GM21360 (cell line): ENCODE measurements around the gene LZTR1.

Source experiments
- ATAC-seq: cut with Tn5 transposase; IDR thresholded peaks from one replicate; pipeline ENCODE4 v1.9.1; 2021; ENCODE audit warnings: mild to moderate bottlenecking, moderate library complexity; ENCODE audit not compliant: unreplicated experiment

The LZTR1 gene

GRCh38 chr22:20949698-20950183 is 32.4 kb upstream of the LZTR1 start:
- no peak for ATAC-seq

DNA sequence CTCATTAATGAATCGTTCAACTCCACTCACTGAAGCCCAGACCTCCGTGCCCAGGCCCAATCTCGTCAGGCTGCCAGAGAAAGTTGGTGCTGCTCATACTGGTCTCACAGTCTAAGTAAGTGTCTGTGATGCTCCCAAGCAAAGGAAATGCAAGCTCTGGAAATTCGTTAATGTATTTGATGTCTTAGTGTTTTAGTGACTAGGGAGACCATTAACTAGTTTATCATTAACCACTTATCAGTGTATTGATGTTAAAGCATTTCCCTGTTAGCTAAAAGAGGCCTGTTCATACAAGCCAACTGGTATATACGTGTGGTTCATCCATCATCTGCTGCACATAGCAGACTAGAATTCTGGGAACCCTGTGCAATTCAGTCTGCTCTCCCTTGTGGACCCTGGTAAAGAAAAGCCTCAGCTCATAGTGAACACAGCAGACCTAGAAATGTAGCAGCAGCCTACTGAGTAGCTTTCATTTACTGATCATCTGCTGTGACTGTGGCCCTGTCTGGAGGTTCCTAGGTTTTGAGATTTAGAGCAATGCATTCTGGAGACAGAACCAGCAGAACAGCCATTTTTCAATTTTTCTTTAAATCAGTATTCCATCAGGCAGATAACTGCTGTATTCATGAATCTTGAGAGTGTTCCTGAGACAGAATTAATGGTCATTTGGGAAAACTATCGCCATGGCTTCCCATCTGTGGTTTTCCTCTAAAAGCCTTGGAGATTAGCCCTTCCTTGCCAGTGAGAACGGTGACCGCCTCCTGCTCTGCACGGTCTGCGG is 30.8 kb upstream of the LZTR1 start:
- no peak for ATAC-seq

DNA sequence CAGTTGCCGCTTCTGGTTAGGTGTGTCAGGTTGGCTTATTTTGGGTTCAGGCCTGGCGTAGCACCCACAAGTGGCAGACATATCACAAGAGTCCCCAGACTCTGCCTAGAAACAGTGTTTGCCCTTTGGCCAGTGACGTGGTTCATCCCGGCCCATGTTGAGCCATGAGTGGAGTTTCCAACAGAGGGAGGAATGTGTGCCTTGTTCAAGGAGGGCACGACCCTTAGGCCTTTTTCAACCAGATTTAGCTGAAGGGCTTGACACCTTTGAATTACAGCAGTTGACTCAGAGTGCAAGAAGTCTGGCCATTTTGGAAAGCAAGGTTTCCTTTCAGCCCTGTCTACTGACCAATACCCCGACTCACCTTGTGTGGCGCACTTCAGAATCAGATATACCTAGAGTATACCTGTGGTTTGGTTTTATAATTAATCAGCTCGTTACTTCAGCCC is 30.1 kb upstream of the LZTR1 start:
- no peak for ATAC-seq

DNA sequence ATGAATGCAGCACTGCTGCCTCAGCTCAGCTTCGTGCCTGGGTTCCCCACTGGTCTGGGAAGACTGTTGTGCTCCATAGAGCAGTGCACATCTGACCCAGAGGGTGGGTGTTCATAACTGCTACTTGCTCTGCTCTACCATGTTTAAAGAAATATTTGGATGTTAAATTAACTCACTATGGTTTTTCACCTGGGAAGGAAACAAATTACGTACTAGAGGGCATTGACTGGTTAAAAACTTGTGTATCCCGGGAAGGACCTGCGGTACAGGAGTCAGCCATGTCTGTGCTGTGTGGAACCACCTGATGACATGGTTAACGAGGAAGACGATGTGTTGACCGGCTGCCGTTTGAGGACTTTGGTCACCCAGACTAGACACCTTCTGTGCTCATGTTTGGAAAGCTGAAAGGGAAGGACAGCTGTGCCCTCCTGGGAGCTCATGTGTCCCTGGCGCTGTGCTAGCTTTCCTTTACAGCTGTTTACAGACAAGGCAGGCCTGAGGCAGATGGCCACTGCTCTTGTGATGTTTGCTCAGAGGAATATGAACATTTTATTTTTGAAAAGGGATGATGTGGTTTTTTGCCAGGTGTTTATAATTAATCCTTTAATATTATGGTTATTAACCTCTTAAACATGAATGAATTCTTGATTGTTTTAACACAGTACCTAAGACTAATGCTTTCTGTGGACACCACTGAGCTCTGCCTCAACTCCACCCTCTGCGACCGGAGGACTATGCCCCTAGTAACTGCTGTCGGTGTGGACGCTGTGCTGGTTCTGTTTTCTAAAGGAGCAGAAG is 29.4 kb upstream of the LZTR1 start:
- no peak for ATAC-seq

DNA sequence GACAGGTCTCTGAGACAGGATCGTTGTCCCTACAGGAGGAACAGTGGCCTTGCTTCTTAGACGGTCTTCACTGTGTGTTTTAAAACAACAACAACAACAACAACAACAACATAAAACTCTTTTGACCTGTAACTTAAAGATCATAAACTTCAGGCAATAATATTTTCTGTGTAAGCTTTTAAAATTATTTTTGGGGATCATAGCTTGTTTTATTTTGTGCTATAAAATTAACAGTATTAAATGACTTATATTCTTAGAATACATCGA is 28.8 kb upstream of the LZTR1 start:
- no peak for ATAC-seq

DNA sequence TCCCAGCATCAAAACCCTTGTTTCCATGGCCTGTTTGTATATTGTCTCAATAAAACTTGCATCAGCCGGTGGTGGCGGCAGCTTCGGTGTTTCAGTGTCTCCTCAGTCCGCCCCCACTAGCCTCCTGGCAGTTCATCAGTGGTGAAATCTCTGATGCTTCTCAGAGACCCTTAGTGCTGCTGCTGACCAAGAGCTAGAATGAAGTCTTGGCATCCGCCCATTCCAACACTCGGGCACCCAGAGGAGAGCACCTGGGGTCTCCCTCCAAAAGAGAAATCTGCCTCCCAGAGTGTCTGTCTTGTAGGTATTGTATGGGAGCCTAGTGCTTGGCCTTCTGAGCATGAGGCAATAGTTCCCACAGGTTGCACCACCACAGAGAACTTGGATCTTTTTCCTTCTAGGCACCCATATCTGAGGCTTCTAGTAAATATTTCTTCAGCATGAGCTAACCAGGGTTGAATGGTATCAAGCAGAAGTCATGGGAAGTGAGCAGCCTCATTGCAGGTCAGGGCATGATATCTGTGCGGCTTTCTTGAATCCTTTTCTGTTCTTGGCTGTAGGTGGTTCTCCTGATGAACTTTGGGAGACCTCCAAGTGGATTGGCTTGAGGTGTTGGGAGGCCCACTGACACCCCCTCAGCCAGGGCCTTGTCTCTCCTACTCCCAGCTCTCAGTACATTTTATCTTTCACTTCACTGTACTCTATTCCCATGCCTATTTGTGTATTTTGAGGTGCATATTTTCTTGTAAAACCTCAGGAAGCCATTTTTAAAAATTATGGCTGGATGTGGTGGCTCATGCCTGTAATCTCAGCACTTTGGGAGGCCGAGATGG is 28.2 kb upstream of the LZTR1 start:
- no peak for ATAC-seq

GRCh38 chr22:20955548-20955947 is 26.5 kb upstream of the LZTR1 start:
- ATAC-seq = no peak

DNA sequence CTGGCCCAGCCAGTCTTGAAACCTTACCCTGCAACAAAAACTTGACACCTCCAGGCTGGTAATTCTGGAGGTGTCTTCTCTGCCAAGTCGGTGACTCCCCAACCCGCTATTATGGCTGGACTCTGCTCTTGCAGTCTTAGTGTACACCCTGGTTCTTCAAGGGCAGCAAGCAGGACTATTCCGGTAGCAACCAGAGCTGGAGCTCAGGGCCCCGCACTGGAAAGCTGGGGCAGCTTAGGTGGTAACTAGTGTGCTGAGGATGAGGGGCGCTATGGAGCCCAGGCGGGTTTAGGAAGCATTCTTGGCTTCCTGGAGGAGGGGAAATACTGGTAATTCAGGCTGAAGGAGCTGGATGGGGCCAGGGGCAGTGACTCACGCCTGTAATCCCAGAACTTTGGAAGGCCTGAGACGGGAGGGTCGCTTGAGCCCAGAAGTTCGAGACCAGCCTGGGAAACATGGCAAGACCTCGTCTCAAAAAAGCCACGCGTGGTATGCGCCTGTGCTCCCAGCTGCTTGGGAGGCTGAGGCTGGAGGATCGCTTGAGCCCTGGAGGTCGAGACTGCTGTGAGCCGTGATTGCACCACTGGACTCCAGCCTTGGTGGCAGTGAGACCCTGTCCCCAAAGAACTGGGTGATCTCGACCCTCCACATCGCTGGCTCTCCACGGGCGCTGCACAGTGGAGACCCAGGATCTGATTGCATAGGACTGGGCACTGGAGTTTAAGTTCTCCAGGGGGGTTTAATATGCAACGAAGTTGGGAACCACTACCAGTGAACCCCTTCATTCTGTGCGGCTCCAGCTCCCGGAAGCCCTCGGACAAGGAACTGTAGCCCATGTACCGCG is 25.6 kb upstream of the LZTR1 start:
- no peak for ATAC-seq

DNA sequence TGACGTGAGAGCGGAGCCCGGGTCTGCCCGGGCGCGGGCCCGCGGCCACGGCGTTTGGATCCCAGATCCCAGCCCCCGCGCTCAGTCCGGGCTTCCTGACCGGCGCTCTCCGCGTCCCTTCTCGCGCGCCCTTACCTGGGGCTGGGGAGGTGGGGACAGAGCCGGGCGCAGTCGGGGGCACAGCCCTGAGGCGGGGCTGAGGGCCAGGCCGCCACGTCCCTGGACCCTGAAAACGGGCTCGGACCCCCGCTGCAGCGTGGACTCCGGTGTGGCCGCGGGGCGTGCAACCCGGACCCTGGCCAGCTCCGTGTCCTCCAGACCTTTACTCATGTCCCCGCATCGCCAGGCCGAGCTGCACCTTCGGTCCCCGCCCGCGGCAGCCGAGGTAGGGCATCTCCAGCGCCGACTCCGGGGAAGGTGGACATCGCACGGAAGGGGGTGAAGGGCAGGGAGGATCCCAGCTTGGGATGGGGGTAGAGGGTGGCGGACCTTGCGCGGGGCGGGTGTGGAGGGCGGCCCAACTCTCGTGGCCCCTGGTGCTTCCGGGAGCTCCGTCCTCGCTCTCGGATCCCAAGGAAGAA is 24.9 kb upstream of the LZTR1 start:
- ATAC-seq = no peak

GRCh38 chr22:20957683-20958431 is 24.2 kb upstream of the LZTR1 start:
- no peak for ATAC-seq

DNA sequence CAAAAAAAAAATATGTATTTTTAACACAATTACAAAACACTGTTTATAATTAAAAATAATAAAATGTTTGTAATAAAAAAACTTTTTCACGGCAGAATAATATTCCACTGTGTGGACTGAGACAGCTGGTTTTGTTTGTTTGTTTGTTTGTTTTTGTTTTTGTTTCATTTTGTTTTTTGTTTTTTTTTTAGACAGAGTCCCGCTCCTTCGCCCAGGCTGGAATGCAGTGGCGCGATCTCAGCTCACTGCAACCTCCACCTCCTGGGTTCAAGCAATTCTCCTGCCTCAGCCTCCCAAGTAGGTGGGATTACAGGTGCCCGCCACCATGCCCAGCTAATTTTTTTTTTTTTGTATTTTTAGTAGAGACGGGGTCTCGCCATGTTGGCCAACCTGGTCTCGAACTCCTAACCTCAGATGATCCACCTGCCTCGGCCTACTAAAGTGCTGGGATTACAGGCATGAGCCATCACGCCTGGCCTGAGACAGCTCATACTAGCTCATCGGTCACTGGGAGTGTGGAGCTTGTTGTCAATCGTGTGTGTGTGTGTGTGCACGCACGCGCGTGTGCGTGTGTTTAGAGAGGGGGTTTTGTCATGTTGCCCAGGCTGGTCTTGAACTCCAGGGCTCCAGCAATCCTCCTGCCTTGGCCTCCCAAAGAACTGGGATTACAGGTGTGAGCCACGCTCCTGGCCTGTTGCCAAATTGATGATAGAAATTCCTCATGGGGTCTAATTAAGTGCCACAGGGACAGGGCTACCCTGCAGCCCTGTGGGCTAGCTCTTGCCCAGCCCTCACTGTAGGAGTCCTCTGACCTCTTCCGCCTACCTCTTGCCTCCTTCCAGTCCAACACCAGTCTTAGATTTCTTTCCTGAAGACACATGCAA is 22.3 kb upstream of the LZTR1 start:
- no peak for ATAC-seq

DNA sequence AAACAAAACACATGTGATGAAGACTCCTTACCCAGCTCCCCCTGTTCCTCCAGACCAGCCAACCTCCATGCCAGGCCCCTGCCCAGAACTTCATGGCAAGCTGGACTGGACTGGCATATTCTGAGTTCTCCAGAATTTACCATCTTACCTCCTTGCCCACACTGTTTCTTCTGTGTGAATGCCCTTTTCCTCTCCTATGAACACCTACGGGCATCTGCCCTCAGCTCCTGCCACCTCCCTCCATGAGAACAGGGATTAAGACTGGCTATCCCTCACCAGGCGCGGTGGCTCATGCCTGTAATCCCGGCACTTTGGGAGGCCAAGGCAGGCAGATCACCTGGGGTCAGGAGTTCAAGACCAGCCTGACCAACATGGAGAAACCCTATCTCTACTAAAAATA is 21.5 kb upstream of the LZTR1 start:
- no peak for ATAC-seq

GRCh38 chr22:20962491-20962945 is 19.6 kb upstream of the LZTR1 start:
- ATAC-seq = no peak

- no peak for ATAC-seq
These were observed 18.7 kb upstream of the LZTR1 start for GRCh38 chr22:20963201-20964052.

DNA sequence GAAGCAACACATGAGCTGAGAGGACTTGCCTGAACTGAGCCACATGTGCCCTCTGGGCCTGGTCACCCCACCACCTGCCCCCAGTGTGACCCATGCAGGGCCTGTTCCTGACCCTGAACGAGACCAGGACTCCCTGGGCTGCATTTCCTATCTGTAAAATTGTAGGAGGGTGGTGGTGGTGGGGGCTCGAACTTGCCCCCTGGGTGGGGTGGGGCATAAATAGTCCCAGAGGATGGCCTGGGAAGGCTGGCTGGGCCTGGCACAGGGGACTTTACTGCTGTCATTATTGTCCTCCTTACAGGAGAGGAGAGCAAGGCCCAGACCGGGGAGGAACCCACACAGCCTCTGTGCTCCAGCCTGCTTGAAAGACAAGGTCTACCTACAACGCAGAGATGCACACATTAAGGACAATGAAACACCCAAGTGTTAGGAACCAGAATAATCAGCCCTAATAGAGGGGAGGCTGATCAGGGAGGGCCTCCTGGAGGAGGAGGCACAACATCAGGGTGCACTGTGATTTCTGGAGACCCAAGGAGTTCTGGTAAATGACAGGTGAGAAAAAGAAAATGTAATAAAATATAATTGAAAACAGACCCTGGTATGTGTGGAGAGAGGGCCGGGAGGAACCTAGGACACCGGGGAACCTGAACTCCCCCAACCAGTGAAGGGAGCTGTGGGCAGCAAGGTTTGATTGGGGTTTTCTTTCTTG is 17.9 kb upstream of the LZTR1 start:
- no peak for ATAC-seq

DNA sequence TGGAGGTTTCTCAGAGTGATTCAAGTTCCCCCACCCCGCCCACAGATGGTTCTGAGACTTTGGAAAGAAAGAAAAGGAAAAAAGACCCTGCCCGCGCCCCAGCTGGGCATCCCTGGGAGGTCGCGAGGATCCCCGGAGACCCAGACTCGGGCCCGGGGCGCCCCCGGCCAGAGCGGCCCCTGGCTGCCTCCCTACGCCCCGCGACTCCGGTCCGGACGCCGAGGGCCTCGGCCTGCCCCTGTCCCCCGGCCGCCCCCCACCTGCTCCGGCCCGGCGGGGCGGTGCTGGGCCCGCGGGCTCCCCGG is 17.3 kb upstream of the LZTR1 start:
- ATAC-seq = no peak
